Skeletal muscle tissue (tissue), 4 donors: ENCODE data around the gene DGKI. TPM values are rescaled to one million over a fixed set of nuclear protein-coding genes. Genes with fewer than 3 reads are reported as not detected.

ENCODE experiments used
- H3K27ac ChIP-seq: one replicate; pipeline ENCODE4 v1.7.0; 2013; ENCODE audit warnings: mild to moderate bottlenecking, low read depth, low read length, inconsistent platforms
- H3K27me3 ChIP-seq, 3 donors: one replicate each; pipeline ENCODE4 v1.7.0; 2013; ENCODE audit warnings: low read length in 3 of 3; ENCODE audit not compliant: control insufficient read depth in 3 of 3, insufficient read depth in 3 of 3
- H3K36me3 ChIP-seq, 3 donors: one replicate each; pipeline ENCODE4 v1.7.0; 2013; ENCODE audit warnings: low read length in 3 of 3; ENCODE audit not compliant: control insufficient read depth in 3 of 3, insufficient read depth in 3 of 3
- H3K4me1 ChIP-seq, 3 donors: one replicate each; pipeline ENCODE4 v1.7.0; 2013; ENCODE audit warnings: low read length in 3 of 3, mild to moderate bottlenecking in 3 of 3; ENCODE audit not compliant: control insufficient read depth in 3 of 3, insufficient read depth in 3 of 3
- H3K4me3 ChIP-seq, 3 donors: one replicate each; pipeline ENCODE4 v1.7.0; 2013; ENCODE audit warnings: low read length in 3 of 3
- H3K9ac ChIP-seq, 3 donors: one replicate each; pipeline ENCODE4 v1.7.0; 2013; ENCODE audit warnings: low read length in 3 of 3, mild to moderate bottlenecking in 3 of 3, moderate library complexity in 2 of 3, low read depth in 1 of 3
- H3K9me3 ChIP-seq, 3 donors: one replicate each; pipeline ENCODE4 v1.7.0; 2013; ENCODE audit warnings: low read length in 3 of 3; ENCODE audit not compliant: control insufficient read depth in 3 of 3
- total RNA-seq: library from RNA; depleted of rRNA; stranded (reverse); fragments of >200 nt; gene quantifications from one replicate; pipeline ENCODE4 v1.2.3, GENCODE V29; 2014
- donor health status: Osteomylitis.

The DGKI gene
- total RNA-seq, 1 donor from 2014 or later: 1.0 TPM

DNA sequence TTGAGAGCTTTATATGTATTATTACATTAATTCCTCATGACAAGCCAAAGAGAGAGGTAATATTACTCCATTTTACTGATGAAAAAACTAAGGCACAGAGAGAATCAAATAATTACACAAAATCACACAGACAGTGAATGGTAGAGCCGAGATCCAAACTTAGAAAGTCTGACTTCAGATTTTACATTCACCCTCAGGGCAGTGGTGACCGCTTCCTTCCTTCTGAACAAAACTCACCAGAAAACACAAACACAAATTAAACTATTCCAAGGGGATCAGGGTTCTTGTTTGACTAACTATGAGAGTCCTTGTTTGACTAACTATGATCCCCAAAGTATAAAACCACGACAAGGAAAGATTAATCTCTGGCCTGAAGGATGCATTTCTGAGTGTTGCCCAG is 435.3 kb downstream of the DGKI start:
- Histone ChIP-seq H3K9ac (no peak overlapping the region), H3K27ac (no peak overlapping the region), H3K4me3 (no peak overlapping the region), H3K36me3 (no peaks in the 10 kb centered on the region), H3K27me3 (no peaks in the 10 kb centered on the region), H3K4me1 (no peaks in the 10 kb centered on the region), H3K9me3 (no peaks in the 10 kb centered on the region)

DNA sequence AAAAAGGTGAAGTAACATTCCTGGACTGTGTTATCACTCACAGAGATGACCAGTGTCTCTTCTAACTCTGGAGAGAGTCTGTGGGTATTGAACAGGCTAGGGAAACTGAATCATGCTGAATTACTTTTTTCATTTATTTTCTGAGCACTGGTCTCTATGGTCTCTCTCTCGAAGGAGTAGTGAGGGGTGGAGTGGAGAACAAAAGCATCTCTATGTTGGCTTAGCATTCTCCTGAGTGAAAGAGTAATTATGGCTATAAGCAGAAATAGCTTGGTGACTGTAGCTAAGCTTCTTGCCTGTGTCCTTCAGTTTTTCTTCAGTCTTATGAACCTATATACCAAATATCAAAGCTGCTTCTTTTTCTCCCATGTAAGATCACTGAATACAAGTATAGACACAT is 438.6 kb downstream of the DGKI start:
- Histone ChIP-seq H3K27ac (no peak overlapping the region), H3K4me3 (no peak overlapping the region), H3K9me3 (no peaks in the 10 kb centered on the region), H3K27me3 (no peaks in the 10 kb centered on the region), H3K9ac (no peak overlapping the region), H3K4me1 (no peaks in the 10 kb centered on the region), H3K36me3 (no peaks in the 10 kb centered on the region)

DNA sequence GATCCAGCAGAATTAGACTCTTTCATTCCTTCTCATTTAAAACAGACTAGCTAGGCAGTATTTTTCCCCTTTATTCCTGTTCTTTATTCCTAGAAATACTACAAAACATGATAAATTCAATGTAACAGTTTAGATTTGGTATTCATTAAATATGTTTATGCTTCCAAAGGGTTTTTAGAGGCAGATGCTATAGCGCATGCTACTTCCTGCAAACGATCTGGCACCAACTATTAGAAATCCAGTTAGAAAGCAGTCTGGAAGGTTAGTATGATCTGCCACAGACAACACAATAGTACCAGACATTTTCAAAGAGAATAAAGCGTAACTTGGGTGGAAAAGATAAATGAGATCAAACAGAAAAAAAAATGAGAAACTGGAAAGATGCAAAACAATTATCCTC is 439.7 kb downstream of the DGKI start:
- no peak overlapping the region for H3K27ac ChIP-seq
- no peaks in the 10 kb centered on the region for H3K36me3 ChIP-seq
- no peaks in the 10 kb centered on the region for H3K4me1 ChIP-seq
- no peak overlapping the region for H3K4me3 ChIP-seq
- no peaks in the 10 kb centered on the region for H3K9me3 ChIP-seq
- H3K27me3 ChIP-seq: no peaks in the 10 kb centered on the region
- no peak overlapping the region for H3K9ac ChIP-seq

DNA sequence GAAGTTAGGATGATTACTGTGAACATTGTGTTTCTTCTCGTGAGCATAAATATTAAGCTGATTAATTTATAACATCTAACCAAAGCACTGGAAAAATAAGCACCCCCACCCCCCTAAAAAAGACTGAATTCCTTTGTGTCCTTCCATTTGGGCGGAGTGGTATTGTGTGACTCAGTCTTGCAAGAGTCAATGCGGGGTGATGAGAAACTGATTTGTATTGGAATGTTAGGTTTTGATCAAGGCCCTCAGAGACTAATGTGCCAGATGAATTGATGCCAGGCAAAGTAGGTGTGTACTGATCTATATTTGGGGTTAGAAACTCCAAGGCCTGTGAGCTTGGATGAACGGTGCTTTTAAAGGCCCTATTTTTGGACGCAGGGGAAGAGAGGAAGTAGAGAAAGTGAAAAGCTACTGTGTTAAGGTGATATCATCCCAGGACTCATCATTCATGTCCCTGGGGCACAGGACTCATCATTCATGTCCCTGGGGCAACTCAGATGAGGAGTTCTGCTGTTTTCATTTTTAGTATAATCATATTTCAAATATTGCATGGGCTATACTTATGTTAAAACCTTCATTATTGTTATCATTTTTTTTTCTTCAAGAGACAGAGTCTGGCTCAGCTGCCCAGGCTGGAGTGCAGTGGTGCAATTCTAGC is 442.0 kb downstream of the DGKI start:
- Histone ChIP-seq H3K9me3 (no peaks in the 10 kb centered on the region), H3K4me3 (no peak overlapping the region), H3K27me3 (no peaks in the 10 kb centered on the region), H3K36me3 (no peaks in the 10 kb centered on the region), H3K27ac (no peak overlapping the region), H3K4me1 (no peaks in the 10 kb centered on the region), H3K9ac (no peak overlapping the region)

DNA sequence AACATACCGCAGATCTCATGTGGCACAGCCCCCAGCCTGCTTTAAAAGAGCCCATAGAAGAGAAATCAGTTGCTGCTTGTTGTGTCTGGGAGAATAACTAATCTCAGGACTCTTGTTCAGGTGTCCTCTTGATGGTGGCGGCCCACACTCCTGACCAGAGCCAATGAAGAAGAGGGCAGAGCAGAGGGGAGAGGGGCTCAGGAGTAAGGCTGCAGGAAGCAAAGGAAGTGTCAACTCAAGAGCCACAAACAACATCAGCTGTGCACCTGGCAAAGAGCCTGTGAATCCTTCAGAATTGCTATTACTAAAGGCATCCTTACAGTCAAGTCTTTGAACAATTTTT is 443.4 kb downstream of the DGKI start:
- H3K9me3 ChIP-seq: no peaks in the 10 kb centered on the region
- no peak overlapping the region for H3K27ac ChIP-seq
- no peak overlapping the region for H3K9ac ChIP-seq
- no peaks in the 10 kb centered on the region for H3K27me3 ChIP-seq
- no peaks in the 10 kb centered on the region for H3K36me3 ChIP-seq
- H3K4me3 ChIP-seq: no peak overlapping the region
- H3K4me1 ChIP-seq: no peaks in the 10 kb centered on the region

DNA sequence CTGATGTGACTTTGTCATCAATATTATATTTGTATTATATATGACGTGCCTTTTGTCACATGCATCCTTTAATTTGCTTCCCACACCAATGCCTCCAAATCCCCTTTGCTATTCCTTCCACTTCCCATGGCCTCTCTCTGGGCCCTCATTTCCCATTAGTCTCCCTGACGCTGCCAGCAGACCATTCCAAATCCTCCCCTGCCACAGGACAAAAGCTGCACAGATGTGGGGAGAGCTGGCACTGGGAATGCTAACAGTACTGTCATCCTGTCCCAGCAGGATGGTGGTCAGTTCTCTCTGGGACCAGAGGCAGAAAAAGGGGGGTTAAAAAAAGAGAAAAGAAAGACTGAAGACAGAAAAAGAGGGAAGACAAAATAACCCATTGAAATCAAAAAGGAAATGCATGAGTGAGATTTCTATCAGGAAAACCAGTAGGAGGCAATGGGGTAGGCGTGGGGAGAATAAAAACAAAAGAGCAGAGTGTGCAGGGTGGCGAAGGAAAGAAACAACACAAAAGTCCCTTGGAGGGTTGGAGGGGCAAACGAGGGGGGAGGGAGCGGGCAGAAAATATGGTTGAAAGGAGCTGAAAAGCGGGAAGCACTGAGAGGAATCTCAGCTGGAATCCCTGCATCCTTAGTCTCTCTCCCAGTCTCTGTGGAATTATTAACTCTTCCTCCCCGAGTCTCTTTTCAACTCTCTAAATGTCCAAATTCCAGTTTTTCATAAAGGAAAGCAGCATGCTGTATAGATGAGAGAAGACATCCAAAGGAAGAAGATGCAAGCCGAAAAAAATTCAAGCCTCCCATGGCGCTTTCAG is 444.0 kb downstream of the DGKI start:
- H3K36me3 ChIP-seq: no peaks in the 10 kb centered on the region
- no peak overlapping the region for H3K4me3 ChIP-seq
- H3K27ac ChIP-seq: no peak overlapping the region
- H3K27me3 ChIP-seq: no peaks in the 10 kb centered on the region
- no peaks in the 10 kb centered on the region for H3K4me1 ChIP-seq
- no peaks in the 10 kb centered on the region for H3K9me3 ChIP-seq
- no peak overlapping the region for H3K9ac ChIP-seq

DNA sequence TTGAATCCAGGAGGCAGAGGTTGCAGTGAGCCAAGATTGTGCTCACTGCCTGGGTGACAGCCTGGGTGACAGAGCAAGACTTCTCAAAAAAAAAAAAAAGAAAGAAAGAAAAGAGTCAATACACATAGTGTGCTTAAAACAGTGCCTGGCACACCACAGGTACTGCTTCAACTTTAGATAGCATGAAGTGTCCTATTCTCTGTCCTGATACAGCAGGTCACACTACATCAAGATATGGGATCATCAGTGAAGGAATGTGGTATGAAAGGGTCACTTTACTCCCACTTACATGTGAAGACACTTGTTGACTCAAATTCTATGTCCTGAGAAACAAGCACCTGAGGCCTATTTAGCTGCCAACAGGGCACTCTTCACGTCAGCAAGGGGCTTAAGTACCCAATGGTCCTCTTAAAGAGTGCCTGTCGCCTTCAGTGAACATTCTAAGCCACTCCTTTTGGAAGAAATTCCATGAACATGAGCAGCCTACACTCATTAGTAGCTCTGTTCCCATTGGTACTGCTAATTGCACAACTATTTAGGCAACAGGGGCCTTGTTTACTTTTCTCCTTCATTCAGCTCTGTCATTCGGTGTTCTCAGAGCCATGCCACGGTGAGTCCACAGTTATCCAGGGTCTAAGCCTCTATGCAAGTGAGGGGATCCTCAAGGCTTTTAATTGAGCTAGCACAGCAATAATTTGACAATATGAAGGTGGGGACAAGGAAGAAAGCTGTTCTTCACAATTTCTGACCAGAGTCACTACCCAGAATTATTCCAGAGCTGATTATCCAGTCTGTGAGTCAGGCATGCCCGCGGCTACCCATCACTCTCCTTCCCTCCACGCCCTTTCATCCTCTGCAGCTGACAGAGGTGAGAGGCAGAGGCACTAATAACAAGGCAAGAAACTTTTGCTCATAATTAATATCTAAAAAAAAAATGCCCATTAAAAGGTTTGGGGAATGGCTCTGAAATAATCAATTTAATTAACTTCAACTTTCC is 446.6 kb downstream of the DGKI start:
- Histone ChIP-seq H3K4me3 (no peak overlapping the region), H3K9me3 (no peaks in the 10 kb centered on the region), H3K4me1 (no peaks in the 10 kb centered on the region), H3K27me3 (no peaks in the 10 kb centered on the region), H3K27ac (no peak overlapping the region), H3K36me3 (no peaks in the 10 kb centered on the region), H3K9ac (no peak overlapping the region)

DNA sequence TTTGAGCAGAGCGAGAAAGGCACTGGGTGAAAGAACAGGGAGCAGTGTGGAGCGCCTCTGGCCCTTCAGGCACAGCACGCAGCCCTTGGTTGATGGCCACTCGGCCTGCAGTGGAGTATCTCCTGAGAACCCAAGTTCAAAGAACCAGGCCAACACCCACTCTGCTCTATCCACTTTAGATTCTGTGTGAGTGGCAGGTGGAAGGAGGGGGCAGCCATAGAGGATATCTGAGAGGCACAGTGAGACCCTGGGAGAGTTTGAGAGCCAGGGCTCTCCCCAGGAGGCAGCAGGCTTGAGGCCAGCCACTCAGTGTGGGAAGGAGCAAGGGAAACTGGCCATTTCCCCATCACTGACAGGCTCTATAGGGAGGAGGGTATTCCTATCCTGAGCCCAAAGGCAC is 450.7 kb downstream of the DGKI start:
- Histone ChIP-seq H3K4me3 (no peak overlapping the region), H3K9me3 (no peaks in the 10 kb centered on the region), H3K27me3 (no peaks in the 10 kb centered on the region), H3K36me3 (no peaks in the 10 kb centered on the region), H3K27ac (no peak overlapping the region), H3K4me1 (no peaks in the 10 kb centered on the region), H3K9ac (no peak overlapping the region)

DNA sequence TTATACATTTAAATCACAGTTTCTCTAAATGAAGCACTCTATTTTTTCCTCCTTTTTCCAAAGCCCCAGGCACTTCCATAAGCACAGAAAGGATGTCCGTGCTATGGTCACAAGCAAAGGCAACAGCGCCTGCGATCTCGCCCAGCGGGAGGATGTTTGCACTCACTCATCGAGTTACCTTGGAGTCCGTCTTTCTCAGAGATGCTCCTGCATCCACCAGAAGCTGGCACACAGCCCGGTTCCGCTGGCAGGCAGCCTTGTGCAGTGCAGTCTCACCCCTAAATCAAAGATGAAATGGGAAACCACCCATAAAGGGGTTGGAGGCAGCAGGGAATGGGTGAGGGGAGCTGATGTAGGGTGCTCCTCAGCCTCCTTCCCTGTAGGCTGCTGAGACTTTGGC is 451.4 kb downstream of the DGKI start:
- H3K36me3 ChIP-seq: no peaks in the 10 kb centered on the region
- no peaks in the 10 kb centered on the region for H3K9me3 ChIP-seq
- H3K4me3 ChIP-seq: no peak overlapping the region
- H3K9ac ChIP-seq: no peak overlapping the region
- H3K4me1 ChIP-seq: no peaks in the 10 kb centered on the region
- no peak overlapping the region for H3K27ac ChIP-seq
- H3K27me3 ChIP-seq: no peaks in the 10 kb centered on the region

DNA sequence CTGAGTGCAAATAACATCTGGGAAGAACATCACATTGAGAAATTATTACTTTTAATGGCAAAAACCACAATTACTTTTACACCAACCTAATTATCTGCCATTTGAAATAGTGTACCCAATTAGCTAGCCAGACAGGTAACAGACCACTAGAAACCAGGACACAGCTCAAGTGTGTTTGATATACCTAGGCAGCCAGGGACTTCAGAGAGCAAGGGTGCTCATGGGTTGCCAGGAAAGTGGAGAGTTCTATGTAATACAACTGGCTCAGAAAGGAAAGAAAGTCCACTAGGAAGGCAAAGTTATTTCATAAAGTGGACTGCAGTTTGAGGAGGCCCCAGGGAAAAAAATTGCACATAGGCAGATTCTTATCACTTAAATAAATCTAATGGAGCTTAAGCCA is 453.2 kb downstream of the DGKI start:
- Histone ChIP-seq H3K4me1 (no peaks in the 10 kb centered on the region), H3K27me3 (no peaks in the 10 kb centered on the region), H3K4me3 (no peak overlapping the region), H3K36me3 (no peaks in the 10 kb centered on the region), H3K9me3 (no peaks in the 10 kb centered on the region), H3K27ac (no peak overlapping the region), H3K9ac (no peak overlapping the region)
